ENCODE data around the gene CCNH.

The CCNH gene

GRCh38 chr5:87388129-87388528 is 24.6 kb downstream of the CCNH start:
- no peak for DNase-seq (ENCODE audit: extremely low read depth, low read depth)
- TF ChIP-seq CTCF (IDR thresholded peaks at IDR 0.05; ENCODE audit: low read depth, low read length): no peak

- no peak for DNase-seq (ENCODE audit: extremely low read depth, low read depth)
- TF ChIP-seq CTCF (IDR thresholded peaks at IDR 0.05; ENCODE audit: low read depth, low read length): no peak
These were observed 26.9 kb downstream of the CCNH start for GRCh38 chr5:87385802-87386201.

GRCh38 chr5:87383216-87383615 is 29.5 kb downstream of the CCNH start:
- no peak for DNase-seq (ENCODE audit: extremely low read depth, low read depth)
- TF ChIP-seq CTCF (IDR thresholded peaks at IDR 0.05; ENCODE audit: low read depth, low read length): no peak

GRCh38 chr5:87382224-87382623 is 30.5 kb downstream of the CCNH start:
- DNase-seq (ENCODE audit: extremely low read depth, low read depth): no peak
- no peak for TF ChIP-seq CTCF (IDR thresholded peaks at IDR 0.05; ENCODE audit: low read depth, low read length)

- no peak for TF ChIP-seq CTCF (IDR thresholded peaks at IDR 0.05; ENCODE audit: low read depth, low read length)
- DNase-seq (ENCODE audit: extremely low read depth, low read depth): no peak
These were observed 40.0 kb downstream of the CCNH start for GRCh38 chr5:87372705-87373104.

GRCh38 chr5:87369431-87369830 is 43.3 kb downstream of the CCNH start:
- DNase-seq (ENCODE audit: extremely low read depth, low read depth): no peak
- no peak for TF ChIP-seq CTCF (IDR thresholded peaks at IDR 0.05; ENCODE audit: low read depth, low read length)

- no peak for DNase-seq (ENCODE audit: extremely low read depth, low read depth)
- no peak for TF ChIP-seq CTCF (IDR thresholded peaks at IDR 0.05; ENCODE audit: low read depth, low read length)
These were observed 44.1 kb downstream of the CCNH start for GRCh38 chr5:87368601-87369000.

All from AG09319 (cell line).